GM21825 (cell line): ENCODE measurements around the gene PPM1N.

Experiments
- ATAC-seq: cut with Tn5 transposase; IDR thresholded peaks from one replicate; pipeline ENCODE4 v1.9.1; 2021; ENCODE audit warnings: mild to moderate bottlenecking, moderate library complexity; ENCODE audit not compliant: unreplicated experiment

Gene PPM1N

GRCh38 chr19:45488708-45489107, 9.5 kb upstream of the PPM1N start:
- ATAC-seq = no peak

- ATAC-seq = no peak
Observed at GRCh38 chr19:45489216-45489855, 8.9 kb upstream of the PPM1N start.

DNA sequence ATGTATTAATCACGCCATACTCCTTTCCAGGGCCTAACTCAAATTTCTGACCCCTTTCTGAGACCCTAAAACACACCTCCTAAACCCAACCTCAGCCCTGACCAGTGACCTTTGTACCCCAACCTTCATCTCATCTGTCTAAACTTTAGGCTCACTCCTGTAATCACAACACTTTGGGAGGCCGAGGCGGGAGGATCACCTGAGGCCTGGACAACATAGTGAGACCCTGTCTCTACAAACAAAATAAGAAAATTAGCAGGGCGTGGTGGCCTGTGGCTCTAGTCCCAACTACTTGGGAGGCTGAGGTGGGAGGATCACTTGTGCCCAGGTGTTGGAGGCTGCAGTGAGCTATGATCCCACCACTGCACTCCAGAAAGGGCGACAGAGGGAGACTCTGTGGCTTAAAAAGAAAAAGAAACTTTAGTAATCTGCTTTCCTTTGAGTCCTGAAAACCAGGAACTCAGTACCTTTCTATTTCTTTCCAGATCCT, 6.1 kb upstream of the PPM1N start:
- ATAC-seq = no peak

DNA sequence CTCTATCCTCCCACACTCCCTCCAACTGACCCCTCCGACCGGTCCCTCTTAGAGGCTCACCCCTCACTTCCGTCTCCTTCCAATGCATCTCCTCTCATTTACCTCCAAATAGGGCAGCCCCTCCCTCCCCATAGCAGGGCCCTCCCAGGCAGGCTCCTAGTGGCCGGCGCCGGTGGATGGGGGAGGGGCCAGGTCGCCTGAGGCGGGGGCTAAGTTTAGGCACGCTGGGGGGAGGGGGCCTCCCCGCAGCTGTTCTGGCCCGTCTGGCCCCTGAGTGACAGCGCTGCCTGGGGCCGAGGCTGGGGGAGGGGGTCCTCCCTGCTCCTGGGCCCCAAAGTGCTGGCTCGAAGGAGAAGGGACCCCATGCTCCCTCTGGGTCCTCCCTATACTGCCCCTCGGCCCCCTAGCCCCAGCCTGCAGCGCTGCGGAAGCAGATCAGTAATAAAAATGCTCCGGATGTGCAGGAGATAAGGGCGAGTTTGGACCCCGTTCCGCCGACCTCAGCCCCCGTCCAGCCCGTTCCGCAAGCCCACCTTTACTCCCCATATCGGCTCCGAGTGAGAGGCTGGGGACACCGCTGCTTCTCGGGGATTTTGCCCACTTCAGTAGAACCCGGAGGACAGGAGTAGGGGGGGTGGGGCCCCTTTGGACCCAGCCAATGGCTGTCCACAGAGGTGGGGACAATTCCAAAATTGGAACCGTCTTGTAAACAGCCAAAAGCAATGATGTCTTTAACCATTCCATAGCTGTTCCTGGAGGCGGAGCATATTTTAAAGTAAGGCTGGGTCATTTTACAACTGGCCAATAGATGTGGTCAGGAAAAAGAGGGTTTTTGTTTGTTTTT, 5.4 kb upstream of the PPM1N start:
- no peak for ATAC-seq

DNA sequence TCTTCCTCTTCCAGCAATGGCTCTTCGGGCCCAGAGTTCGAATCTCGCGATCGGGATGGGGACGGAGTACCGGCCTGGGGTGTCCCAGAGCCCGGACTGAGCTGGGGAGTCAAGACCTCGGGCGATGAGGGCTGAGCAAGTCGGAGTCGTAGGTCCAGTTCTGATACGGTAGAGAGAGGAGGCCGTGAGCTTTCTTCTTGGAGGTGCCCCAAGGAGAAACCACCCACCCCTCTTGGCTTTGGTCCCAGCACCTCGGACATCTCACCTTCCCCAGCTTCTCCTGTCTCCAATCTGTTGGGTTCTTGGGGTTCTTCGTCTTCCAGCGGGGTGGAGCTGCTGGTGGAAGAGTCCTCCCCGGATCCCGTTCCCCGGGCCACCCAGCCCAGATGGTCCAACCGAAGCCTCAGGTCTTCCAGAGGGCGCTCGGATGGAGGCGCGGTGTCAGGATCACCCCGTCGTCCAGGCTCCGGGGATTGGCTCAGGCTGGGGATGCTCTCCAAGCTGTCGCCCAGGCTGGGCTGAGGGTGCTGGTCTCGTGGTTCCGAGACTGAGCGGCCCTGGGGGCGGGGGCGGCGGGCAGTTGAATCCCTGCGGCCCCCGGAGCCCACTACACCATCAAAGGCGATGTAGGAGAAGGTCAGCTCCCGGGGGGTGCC, 3.9 kb upstream of the PPM1N start:
- no peak for ATAC-seq

DNA sequence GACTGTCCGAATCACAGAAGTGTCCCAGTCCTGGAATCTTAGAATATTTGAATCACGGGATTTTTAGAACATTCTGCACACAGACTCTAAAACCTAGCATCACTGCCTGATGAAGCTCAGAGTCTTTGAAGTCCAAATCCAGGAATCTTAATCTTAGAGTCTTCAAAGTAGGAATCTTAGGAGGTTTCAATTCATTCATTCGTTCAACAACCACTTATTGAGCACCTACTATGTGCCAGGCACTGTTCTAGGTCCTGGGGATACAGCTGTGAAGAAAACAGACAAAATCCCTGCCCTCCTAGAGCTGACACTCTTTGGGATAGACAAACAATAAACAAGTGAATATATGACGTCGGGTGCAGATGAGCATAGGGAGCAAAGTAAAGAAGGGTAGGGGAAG, 3.1 kb upstream of the PPM1N start:
- ATAC-seq = no peak

- ATAC-seq = peak; percentile 9
Observed at GRCh38 chr19:45496349-45496953, 1.8 kb upstream of the PPM1N start.

GRCh38 chr19:45497791-45498190, 452 bp upstream of the PPM1N start:
- no peak for ATAC-seq

- ATAC-seq = no peak
Observed at GRCh38 chr19:45499196-45500180, 1.2 kb downstream of the PPM1N start.

- no peak for ATAC-seq
Observed at GRCh38 chr19:45500918-45501729, 2.9 kb downstream of the PPM1N start.

GRCh38 chr19:45501730-45502014, 3.4 kb downstream of the PPM1N start:
- no peak for ATAC-seq

GRCh38 chr19:45502111-45502510, 3.9 kb downstream of the PPM1N start:
- ATAC-seq = no peak

- no peak for ATAC-seq
Observed at GRCh38 chr19:45503909-45504308, 5.7 kb downstream of the PPM1N start.

- ATAC-seq = no peak
Observed at GRCh38 chr19:45505151-45505995, 7.1 kb downstream of the PPM1N start.

DNA sequence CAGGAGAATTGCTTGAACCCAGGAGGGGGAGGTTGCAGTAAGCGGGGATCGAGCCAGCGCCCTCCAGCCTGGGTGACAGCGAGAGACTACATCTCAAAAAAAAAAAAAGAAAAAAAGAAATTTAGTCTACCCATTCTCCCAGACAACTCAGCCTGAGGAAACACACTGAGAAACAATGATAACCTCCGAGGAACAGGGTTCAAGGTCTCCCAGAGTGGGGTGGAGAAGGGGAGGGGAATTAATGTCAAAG, 7.7 kb downstream of the PPM1N start:
- no peak for ATAC-seq

DNA sequence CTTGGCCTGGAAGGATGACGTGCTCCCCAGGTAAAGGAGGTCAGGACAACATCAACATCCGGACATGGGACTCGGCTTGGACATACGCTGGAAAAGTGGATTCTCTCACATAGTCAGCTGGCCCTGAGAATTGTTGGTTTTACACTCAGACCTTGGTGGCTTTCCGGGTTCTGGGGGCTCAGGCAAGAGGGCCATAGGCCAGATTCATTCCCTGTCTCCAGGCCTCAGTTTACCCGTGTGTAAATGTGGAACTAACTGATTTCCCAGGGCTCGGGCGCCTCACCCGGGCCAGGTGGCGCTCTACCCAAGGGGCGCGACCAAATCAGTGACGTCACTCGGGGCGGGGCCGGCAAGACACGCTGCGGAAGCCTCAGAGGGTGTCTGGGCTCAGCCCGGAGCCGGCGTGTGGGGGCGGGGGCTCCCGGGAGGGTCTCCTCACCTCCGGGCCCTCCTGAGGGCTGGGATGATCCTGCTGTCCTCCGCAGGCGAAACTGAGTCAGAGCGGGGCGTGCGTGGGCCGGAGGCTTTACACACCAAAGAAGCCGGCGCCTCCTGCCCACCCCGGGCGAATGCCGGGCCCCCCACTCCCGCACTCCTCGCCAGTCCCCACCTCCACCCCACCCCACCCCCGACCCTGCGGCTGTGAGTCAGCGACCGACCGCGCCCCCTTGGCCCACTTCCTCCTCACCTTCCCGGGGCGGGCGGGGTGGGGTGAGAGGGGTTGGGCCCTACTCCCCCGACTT, 8.2 kb downstream of the PPM1N start:
- peak; percentile 52 for ATAC-seq

DNA sequence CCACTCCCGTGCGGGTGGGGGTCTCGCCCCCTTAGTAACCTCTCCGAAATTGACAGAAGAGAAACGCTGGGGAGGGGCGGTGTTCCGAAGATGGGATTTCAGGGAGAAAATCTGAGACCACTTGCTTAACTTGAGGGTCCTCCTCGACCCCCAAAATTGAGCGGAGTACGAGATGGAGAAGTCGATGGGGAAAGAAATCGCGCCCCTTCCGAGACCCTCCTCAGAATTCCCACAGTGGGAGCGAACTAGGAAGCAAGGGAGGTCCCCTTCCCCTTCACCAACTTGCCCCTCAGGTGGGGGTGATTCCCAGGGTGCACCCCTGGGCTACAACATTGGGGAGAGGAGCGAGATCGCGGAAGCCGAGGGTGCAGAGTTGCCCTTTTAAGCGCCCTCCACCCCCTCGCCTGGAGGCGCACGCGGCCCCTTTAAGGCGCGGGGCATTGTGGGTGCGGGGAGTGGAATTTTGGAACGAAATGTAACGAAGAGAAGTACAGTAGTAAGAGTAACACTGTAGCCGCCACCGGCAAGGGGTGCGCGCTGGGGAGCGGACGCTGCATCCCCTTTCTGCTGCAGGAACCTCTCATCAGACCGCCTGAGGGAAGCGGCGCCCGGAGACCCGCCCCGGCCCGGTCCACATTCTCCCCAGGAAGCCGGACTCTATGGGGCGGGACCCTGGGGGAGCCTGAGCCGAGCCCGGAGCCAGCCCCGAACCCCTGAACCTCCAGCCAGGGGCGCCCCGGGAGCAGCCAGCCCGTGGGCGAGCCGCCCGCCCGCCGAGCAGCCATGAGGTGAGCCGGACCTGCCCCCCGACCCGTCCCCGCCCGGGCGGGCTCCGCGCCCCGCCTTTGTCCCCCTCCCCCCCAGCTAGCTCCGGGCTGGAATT, 9.0 kb downstream of the PPM1N start, which contains the start of gene VASP:
TSS of gene VASP (plus strand) at position 491 of the 883 bp plus-strand sequence. CDS start at position 784, 293 bp downstream.
- ATAC-seq = peak; percentile 46
